DND-41 (cell line): ENCODE results near the gene NR1H3.

Source experiments
- ATAC-seq: fragments of 200-7000 bp; cut with Tn5 transposase; 3 replicates; pipeline ENCODE4 v1.9.1; 2021; ENCODE audit warnings: low read depth; ENCODE audit not compliant: insufficient read depth
- DNase-seq: peaks from one replicate; pipeline ENCODE4 v3.0.0-alpha.2; 2020
- H2AFZ ChIP-seq: 2 replicates; pipeline ENCODE4 v1.6.0; 2012; ENCODE audit warnings: low read depth, low read length
- H3K27ac ChIP-seq: 2 replicates; pipeline ENCODE4 v1.5.1; 2012; ENCODE audit warnings: low read length, inconsistent platforms
- H3K27me3 ChIP-seq: fragments of 200-600 bp; sonication (generic); 2 replicates; pipeline ENCODE4 v1.6.0; 2012; ENCODE audit warnings: low read length, mild to moderate bottlenecking, inconsistent platforms; ENCODE audit not compliant: insufficient read depth, poor library complexity
- H3K36me3 ChIP-seq: 2 replicates; pipeline ENCODE4 v1.5.1; 2012; ENCODE audit warnings: low read length, inconsistent platforms; ENCODE audit not compliant: insufficient read depth
- H3K4me1 ChIP-seq: 2 replicates; pipeline ENCODE4 v1.5.1; 2012; ENCODE audit warnings: mild to moderate bottlenecking, low read length; ENCODE audit not compliant: insufficient read depth
- H3K4me2 ChIP-seq: 2 replicates; pipeline ENCODE4 v1.6.0; 2012; ENCODE audit warnings: mild to moderate bottlenecking, moderate library complexity, low read length, inconsistent platforms; ENCODE audit not compliant: insufficient read depth
- H3K4me3 ChIP-seq, 2 experiments: fragments of 200-600 bp in 1 of 2; shearing (Covaris generic) in 1 of 2; 2 replicates each; pipeline ENCODE4 v1.5.1; 2012 to 2016; ENCODE audit warnings: inconsistent platforms in 2 of 2, low read length in 2 of 2, mild to moderate bottlenecking in 2 of 2, low read depth in 1 of 2, moderate library complexity in 1 of 2
- H3K79me2 ChIP-seq: 2 replicates; pipeline ENCODE4 v1.6.0; 2012; ENCODE audit warnings: low read length, inconsistent platforms; ENCODE audit not compliant: insufficient read depth
- H3K9ac ChIP-seq: 2 replicates; pipeline ENCODE4 v1.6.0; 2012; ENCODE audit warnings: low read depth, mild to moderate bottlenecking, inconsistent platforms, low read length, moderate library complexity
- H3K9me3 ChIP-seq: 2 replicates; pipeline ENCODE4 v1.5.1; 2012; ENCODE audit warnings: low read length, moderate library complexity, mild to moderate bottlenecking, inconsistent platforms; ENCODE audit not compliant: insufficient read depth, severe bottlenecking
- H4K20me1 ChIP-seq: 2 replicates; pipeline ENCODE4 v1.6.0; 2012; ENCODE audit warnings: low read length; ENCODE audit not compliant: insufficient read depth
- EZH2 ChIP-seq: IDR thresholded peaks from 3 replicates; pipeline ENCODE4 v1.6.1; 2012; ENCODE audit warnings: borderline replicate concordance, low read depth, mild to moderate bottlenecking, moderate library complexity, low read length, inconsistent platforms; ENCODE audit not compliant: severe bottlenecking
- TF ChIP-seq, protein P1 (sequence below): IDR thresholded peaks from 2 replicates; pipeline ENCODE4 v1.5.1; 2012; ENCODE audit warnings: borderline replicate concordance, low read length, moderate library complexity, mild to moderate bottlenecking; ENCODE audit not compliant: poor library complexity, severe bottlenecking; ENCODE audit errors: extremely low read depth

The NR1H3 gene

DNA sequence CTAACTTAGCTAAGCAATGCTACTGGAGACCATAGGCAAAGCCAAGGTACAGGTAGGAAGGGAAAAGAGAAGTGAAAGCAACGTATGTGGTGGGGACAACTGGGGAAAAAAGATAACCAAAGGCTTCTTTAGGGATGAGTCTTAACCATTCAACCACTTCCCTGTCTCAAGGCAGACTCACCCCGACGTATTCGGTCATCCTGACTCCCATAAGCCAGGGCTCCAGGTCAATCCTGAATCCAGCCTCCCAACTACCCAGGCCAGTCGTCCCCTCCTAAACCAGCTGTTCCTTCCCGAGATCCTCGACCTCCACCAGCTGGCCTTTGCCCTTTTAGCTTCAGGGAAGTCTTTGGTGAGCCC lies 9.5 kb upstream of the NR1H3 start:
- DNase-seq: no peak
- peak; percentile 41 for ATAC-seq

DNA sequence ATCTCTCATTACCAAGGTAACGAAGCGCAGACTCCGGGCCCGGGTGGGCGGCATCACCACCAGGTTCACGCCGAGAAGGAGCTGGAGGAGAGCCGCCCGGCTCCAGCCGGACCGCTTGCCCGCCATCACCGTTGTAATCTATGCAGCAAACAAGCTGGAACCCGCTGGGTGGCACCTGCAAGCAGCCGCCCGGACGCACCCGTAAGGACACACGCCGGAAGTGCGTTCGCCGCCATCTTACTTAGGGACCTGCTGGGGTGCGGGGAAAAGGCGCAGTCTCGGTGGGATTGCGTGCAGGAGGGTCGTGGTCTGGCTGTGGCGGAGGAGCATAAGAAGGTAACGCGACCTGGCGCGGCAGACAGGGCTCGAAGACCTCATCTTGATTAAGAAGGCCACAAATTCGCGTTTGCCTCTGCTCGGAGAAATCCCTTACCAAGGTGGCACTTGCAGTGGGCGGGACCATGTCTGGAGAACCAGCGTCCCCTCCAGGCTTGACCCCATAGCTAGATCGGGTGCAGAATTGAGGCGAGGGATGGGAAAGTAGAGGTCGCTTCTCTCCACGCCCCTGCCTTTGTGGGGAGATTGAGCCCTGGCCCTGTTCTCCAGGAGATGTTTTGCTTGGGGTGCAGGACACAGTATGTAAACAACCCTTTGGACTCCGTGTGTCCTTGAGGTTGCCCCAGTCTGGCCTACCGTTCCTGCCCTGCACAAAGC lies 9.0 kb upstream of the NR1H3 start, which contains the start of gene ACP2:
Gene ACP2 (minus strand): TSS at position 151 of the 714 bp plus-strand sequence. CDS start 25 bp downstream, at position 126.
- H3K4me3 ChIP-seq: peak within 1 kb of the TSS; percentile 89 to 94
- H3K27me3 ChIP-seq: no peaks in the 10 kb centered on the region
- TF ChIP-seq EZH2: no peak
- TF ChIP-seq, protein P1, sequence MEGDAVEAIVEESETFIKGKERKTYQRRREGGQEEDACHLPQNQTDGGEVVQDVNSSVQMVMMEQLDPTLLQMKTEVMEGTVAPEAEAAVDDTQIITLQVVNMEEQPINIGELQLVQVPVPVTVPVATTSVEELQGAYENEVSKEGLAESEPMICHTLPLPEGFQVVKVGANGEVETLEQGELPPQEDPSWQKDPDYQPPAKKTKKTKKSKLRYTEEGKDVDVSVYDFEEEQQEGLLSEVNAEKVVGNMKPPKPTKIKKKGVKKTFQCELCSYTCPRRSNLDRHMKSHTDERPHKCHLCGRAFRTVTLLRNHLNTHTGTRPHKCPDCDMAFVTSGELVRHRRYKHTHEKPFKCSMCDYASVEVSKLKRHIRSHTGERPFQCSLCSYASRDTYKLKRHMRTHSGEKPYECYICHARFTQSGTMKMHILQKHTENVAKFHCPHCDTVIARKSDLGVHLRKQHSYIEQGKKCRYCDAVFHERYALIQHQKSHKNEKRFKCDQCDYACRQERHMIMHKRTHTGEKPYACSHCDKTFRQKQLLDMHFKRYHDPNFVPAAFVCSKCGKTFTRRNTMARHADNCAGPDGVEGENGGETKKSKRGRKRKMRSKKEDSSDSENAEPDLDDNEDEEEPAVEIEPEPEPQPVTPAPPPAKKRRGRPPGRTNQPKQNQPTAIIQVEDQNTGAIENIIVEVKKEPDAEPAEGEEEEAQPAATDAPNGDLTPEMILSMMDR: peak; percentile 53
- no peaks in the 10 kb centered on the region for H4K20me1 ChIP-seq
- H3K4me1 ChIP-seq: peaks cover 31% of the 10 kb centered on the region
- H2AFZ ChIP-seq: peak within 1 kb of the TSS; percentile 98
- H3K79me2 ChIP-seq: peaks cover 41% of the 10 kb centered on the region
- peaks cover 17% of the 10 kb centered on the region for H3K36me3 ChIP-seq
- H3K9me3 ChIP-seq: no peaks in the 10 kb centered on the region
- peak; percentile 90 for DNase-seq
- peak within 1 kb of the TSS; percentile 86 for H3K27ac ChIP-seq
- peak within 1 kb of the TSS; percentile 87 for H3K9ac ChIP-seq
- H3K4me2 ChIP-seq: peak within 1 kb of the TSS; percentile 99
- ATAC-seq: peak; percentile 97

More for the DNA sequence above, 9.5 kb upstream of the NR1H3 start:
- no peaks in the 10 kb centered on the region for H3K27me3 ChIP-seq
- no peaks in the 10 kb centered on the region for H3K9me3 ChIP-seq
- H2AFZ ChIP-seq: peak overlapping the region; percentile 98
- peak overlapping the region; percentile 89 to 94 for H3K4me3 ChIP-seq
- peaks cover 41% of the 10 kb centered on the region for H3K79me2 ChIP-seq
- H4K20me1 ChIP-seq: no peaks in the 10 kb centered on the region
- H3K36me3 ChIP-seq: peaks cover 21% of the 10 kb centered on the region
- H3K9ac ChIP-seq: peak overlapping the region; percentile 87
- TF ChIP-seq, protein P1: no peak
- no peak for TF ChIP-seq EZH2
- H3K4me2 ChIP-seq: peak overlapping the region; percentile 99
- peaks cover 31% of the 10 kb centered on the region for H3K4me1 ChIP-seq
- peak overlapping the region; percentile 86 for H3K27ac ChIP-seq

DNA sequence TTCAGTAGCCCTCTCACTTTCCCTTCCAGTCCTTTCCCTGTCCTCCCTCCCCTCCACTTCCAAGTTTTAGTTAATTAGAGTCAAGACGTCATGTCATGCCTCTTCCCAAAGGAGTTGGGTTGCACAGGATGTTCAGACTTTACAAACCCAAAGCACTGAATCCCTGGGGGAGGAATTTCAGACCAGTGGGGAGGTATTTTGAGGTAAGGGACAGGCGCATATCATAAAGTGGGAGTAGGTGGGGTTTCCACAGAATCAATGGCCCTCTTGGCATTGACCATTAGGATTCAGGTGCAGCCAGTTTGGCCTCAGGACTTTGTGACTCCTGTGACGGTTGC lies 8.4 kb upstream of the NR1H3 start:
- Histone ChIP-seq H3K27ac (peak overlapping the region; percentile 86), H3K79me2 (peaks cover 41% of the 10 kb centered on the region), H3K36me3 (peaks cover 17% of the 10 kb centered on the region), H3K4me1 (peaks cover 31% of the 10 kb centered on the region), H3K9me3 (no peaks in the 10 kb centered on the region), H2AFZ (peak overlapping the region; percentile 98), H3K4me3 (peak overlapping the region; percentile 89 to 94), H4K20me1 (no peaks in the 10 kb centered on the region), H3K27me3 (no peaks in the 10 kb centered on the region), H3K4me2 (peak overlapping the region; percentile 99), H3K9ac (peak overlapping the region; percentile 87)
- no peak for ATAC-seq
- DNase-seq: no peak
- TF ChIP-seq, protein P1: no peak
- TF ChIP-seq EZH2: no peak
